ENCODE results near the gene USP10.
A peak's percentile ranks its signal among the peaks of the same experiment; 100 is the strongest.
"Not testable (repeated sequence)": the region's sequence is repeated elsewhere in the genome, so short reads cannot be mapped to it uniquely, and the experiment has no call there.

Gene USP10

GRCh38 chr16:84738255-84739038 lies 38.6 kb downstream of the USP10 start:
- peak; percentile 88 for DNase-seq
- in situ Hi-C loops (cut with HindIII; ENCODE audit: low pct_ligation_motif_present, low pct_unique_long_range_greater_than_20kb, low sequenced_read_pairs), result loop anchor here (25.0 kb wide), 1 partner anchor 226 kb away; the partner anchor contains the start of gene MEAK7

DNA sequence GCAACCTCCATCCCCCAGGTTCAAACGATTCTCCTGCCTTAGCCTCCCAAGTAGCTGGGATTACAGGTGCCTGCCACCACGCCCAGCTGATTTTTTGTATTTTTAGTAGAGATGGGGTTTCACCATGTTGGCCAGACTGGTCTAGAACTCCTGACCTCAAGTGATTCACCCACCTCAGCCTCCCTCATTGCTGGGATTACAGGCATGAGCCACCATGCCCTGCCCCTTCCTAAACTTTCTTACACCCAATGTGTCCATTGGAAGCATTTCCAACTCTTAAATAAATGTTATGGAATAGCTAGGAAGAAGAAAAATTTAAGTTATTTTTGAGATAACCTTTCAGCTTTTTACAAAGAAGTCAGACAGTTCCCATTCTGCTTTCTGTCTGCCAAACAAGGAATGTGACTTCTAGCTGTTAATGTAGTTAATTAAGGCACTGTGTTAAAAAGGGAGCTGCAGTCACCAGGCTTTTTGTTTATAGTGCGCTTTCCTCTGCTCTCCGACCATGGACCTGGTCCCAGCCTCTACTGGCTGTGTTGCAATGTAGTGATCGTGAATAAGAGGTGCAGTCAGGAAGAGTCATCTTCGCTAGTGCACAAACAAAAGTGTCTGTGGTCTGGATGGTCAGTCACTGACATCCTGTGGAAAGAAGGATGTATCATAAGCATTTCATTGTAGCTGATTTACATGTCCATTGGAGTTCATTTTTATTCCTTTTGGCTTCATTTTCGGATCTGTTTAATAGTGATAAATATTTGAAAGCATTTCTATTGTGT lies 39.7 kb downstream of the USP10 start:
- peak; percentile 65 for DNase-seq
- in situ Hi-C loops (cut with HindIII; ENCODE audit: low pct_ligation_motif_present, low pct_unique_long_range_greater_than_20kb, low sequenced_read_pairs), result loop anchor here (25.0 kb wide), 1 partner anchor 227 kb away; the partner anchor contains the start of gene MEAK7

GRCh38 chr16:84740596-84741116 lies 40.9 kb downstream of the USP10 start:
- DNase-seq, result no peak
- in situ Hi-C loops (cut with HindIII; ENCODE audit: low pct_ligation_motif_present, low pct_unique_long_range_greater_than_20kb, low sequenced_read_pairs), result loop anchor here (25.0 kb wide), 1 partner anchor 228 kb away; the partner anchor contains the start of gene MEAK7

DNA sequence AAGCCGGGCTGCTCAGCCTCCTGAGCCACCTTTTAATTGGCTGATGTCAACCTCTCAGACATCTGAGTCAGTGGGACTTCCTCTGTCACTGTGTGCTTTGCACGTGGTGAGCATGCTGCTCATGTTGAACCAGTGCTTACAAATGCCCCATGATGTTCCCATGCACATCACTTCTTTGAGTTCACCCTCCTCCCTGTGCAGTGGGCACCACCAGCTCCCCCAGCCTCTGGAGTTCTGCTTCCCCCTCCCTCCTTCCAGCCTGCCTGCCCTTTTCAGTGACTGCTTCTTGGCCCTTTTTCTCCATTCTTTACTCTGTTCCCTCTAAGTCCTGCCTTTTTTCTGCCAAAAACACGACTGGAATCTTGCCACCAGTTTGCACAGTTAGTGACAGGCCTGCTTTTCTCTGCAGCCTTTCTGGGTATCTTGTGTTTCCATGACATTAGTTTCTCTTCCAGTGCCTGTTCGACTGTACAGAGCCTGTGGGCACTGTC lies 41.6 kb downstream of the USP10 start:
- no peak for DNase-seq
- in situ Hi-C loops (cut with HindIII; ENCODE audit: low pct_ligation_motif_present, low pct_unique_long_range_greater_than_20kb, low sequenced_read_pairs), result loop anchor here (25.0 kb wide), 1 partner anchor 229 kb away; the partner anchor contains the start of gene MEAK7

DNA sequence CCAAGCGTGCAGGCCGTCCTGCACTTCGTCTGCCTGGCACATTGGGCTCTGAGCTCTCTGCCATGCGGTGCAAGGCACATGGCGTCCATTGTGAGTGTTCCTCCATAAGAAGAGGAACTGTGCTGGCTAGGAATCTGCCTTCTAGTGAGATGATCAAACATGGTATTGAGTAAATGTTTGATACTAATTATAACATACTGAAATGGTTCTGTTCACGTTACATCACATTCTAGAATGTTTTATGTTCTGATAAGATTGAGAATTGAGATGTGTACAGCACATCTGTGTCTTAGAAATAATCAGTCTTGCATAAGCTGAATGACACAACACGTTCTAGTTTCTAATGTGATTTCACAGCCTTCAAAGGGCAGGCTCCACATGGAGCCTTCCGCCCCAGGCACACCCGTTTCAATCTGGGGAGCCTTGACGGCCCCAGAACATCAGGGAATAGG lies 42.9 kb downstream of the USP10 start:
- in situ Hi-C loops (cut with HindIII; ENCODE audit: low pct_ligation_motif_present, low pct_unique_long_range_greater_than_20kb, low sequenced_read_pairs), result loop anchor here (25.0 kb wide), 1 partner anchor 230 kb away; the partner anchor contains the start of gene MEAK7
- no peak for DNase-seq

DNA sequence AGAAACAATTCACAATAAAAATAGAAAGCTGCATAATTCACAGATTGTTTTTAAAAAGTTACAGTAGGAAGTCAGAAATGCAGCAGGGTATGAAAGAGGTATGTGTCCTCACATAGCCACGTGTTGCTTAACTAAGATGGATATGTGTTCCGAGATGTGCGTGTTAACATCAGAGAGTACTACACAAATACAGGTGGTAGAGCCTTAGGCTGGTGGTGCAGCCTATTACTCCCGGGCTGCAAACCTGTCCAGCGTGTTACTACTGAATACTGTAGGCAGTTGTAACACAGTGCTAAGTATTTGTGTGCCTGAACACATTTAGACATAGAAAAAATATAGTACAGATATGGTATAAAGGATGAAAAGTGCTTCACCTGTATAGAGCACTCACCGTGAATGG lies 46.4 kb downstream of the USP10 start:
- no peak for DNase-seq
- in situ Hi-C loops (cut with HindIII; ENCODE audit: low pct_ligation_motif_present, low pct_unique_long_range_greater_than_20kb, low sequenced_read_pairs), result loop anchor here (25.0 kb wide), 1 partner anchor 234 kb away; the partner anchor contains the start of gene MEAK7

DNA sequence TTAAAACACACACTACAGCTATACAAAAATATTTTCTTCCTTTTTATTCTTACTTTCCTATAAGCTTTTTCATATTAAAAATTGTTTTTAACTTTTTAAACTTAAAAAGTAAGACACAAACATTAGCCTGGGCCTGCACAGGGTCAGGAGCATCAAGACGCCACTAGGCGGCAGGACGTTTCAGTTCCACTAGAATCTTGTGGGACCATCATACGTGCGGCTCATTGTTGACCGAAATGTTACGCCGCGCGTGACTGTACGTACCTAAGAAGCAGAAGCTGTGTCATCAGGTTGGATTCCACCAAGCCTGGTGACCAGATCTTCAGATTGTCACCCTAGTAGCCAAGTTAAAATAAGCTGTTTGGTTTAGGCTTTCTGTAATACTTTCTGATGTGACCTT lies 47.1 kb downstream of the USP10 start:
- no peak for DNase-seq
- in situ Hi-C loops (cut with HindIII; ENCODE audit: low pct_ligation_motif_present, low pct_unique_long_range_greater_than_20kb, low sequenced_read_pairs), result loop anchor here (25.0 kb wide), 1 partner anchor 235 kb away; the partner anchor contains the start of gene MEAK7

- in situ Hi-C loops (cut with HindIII; ENCODE audit: low pct_ligation_motif_present, low pct_unique_long_range_greater_than_20kb, low sequenced_read_pairs), result loop anchor here (25.0 kb wide), 1 partner anchor 236 kb away; the partner anchor contains the start of gene MEAK7
- not testable (repeated sequence) for DNase-seq
These were observed 48.4 kb downstream of the USP10 start for GRCh38 chr16:84748247-84748646.

- in situ Hi-C loops (cut with HindIII; ENCODE audit: low pct_ligation_motif_present, low pct_unique_long_range_greater_than_20kb, low sequenced_read_pairs), result loop anchor here (25.0 kb wide), 1 partner anchor 237 kb away; the partner anchor contains the start of gene MEAK7
These were observed 49.3 kb downstream of the USP10 start for GRCh38 chr16:84749072-84749471.

DNA sequence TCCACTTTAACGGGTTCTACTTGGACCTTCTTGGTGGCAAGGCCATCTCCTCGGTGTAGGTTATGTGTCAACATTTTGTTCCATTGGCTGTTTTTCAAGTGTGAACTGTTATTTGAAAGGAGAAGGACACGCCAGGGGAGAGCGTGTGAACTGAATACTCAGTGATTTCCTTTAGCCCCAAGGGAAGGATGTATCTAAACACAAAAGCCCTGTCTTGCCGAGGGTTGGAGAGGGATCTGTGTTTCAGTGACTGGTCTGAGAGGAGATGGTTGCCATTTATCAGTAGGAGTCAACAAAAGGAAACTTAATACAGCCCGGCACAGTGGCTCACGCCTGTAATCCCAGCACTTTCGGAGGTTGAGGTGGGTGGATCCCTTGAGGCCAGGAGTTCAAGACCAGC lies 50.0 kb downstream of the USP10 start:
- in situ Hi-C loops (cut with HindIII; ENCODE audit: low pct_ligation_motif_present, low pct_unique_long_range_greater_than_20kb, low sequenced_read_pairs), result loop anchor here (25.0 kb wide), 2 partner anchors 212 to 238 kb away; partner anchors contain the start of gene MEAK7

More at GRCh38 chr16:84749072-84749471, 49.3 kb downstream of the USP10 start:
- DNase-seq, result no peak

DNA sequence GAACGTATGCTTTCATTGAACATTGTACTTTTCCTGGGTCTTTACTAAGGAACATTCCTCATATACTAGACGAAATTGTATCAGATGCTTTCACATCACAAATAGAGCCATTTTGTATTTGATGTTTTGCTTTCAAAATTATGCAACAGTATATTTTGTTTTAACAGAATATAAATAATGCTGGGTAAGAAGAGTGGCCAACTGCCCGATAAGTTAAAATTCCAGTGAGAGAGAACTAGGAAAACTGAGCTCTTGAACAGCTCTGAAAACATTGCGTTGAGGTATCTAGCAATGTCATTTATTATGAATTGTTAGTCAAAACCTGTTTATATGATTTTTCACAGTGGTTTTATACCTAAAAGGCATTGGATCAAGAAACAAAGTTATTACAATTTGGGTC lies 50.8 kb downstream of the USP10 start:
- in situ Hi-C loops (cut with HindIII; ENCODE audit: low pct_ligation_motif_present, low pct_unique_long_range_greater_than_20kb, low sequenced_read_pairs), result loop anchor here (25.0 kb wide), 1 partner anchor 212 kb away; no protein-coding TSS in a partner anchor

More for the DNA sequence above, 50.0 kb downstream of the USP10 start:
- no peak for DNase-seq

GRCh38 chr16:84751241-84751640 lies 51.4 kb downstream of the USP10 start:
- in situ Hi-C loops (cut with HindIII; ENCODE audit: low pct_ligation_motif_present, low pct_unique_long_range_greater_than_20kb, low sequenced_read_pairs), result loop anchor here (25.0 kb wide), 1 partner anchor 211 kb away; no protein-coding TSS in a partner anchor
- no peak for DNase-seq

More for the DNA sequence above, 50.8 kb downstream of the USP10 start:
- DNase-seq, result no peak

DNA sequence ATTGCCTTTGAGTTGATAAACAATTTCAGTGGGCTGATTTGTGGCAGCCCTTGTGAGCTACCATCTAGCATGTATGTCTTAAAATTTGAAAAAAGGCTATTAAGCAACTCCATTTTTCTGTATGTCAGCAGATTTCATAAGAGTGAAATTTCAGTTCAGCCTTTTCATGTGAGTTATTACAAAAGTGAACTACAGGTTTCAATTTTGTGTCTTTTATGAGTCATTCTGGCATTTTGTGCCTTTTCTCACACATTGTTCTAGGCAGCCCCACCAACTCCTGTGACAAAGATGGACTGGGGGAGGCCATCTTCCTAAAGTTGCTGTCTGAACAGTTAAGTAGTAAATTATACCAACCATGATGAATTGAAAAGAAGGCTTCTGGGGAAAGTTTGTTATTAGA lies 52.1 kb downstream of the USP10 start:
- DNase-seq, result no peak
- in situ Hi-C loops (cut with HindIII; ENCODE audit: low pct_ligation_motif_present, low pct_unique_long_range_greater_than_20kb, low sequenced_read_pairs), result loop anchor here (25.0 kb wide), 1 partner anchor 210 kb away; no protein-coding TSS in a partner anchor

- no peak for DNase-seq
- in situ Hi-C loops (cut with HindIII; ENCODE audit: low pct_ligation_motif_present, low pct_unique_long_range_greater_than_20kb, low sequenced_read_pairs), result loop anchor here (25.0 kb wide), 1 partner anchor 210 kb away; no protein-coding TSS in a partner anchor
These were observed 52.8 kb downstream of the USP10 start for GRCh38 chr16:84752600-84752999.

DNA sequence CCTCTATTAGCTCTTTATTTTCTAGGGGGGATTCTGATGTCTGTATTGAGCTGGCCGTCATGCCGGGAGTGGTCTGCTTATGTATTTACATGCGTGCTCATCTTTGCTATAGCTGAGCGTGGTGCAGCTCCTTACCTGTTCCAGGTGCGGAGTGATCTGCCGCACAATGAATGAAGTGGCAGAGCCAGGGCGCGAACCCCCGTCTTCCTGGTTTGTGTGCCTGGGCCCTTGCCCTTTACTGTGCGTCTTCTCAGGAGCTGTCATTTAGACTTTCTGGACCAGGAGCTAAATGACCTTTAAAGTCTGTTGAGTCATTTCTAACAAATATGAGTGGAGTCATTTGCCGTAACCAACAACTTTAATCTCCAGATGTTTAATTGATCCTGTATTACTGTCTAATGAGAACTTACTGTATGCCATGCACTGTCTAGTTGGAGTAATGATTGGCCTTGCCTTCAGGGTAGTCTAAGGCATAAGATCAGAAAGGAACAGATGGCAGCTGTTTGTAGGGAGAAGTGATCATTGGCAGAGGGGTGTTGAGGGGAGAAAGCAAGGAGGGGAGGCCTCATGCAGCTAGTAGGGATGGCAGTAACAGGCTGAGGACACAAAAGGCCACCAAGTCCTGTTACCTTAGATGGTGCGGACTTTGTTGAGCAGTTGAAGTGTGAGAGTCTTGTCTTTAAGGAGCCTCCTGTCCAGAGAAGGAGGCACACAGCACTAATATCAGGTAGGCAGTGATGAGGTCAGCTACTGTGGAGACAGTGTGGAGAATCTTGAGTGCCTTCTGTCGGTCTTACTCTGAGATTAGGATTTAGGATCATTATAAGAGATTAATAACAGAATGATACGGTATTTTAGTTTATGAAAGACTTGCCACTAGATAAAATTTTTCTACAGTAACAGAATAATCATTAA lies 53.9 kb downstream of the USP10 start:
- no peak for DNase-seq
- in situ Hi-C loops (cut with HindIII; ENCODE audit: low pct_ligation_motif_present, low pct_unique_long_range_greater_than_20kb, low sequenced_read_pairs), result loop anchor here (25.0 kb wide), 1 partner anchor 209 kb away; no protein-coding TSS in a partner anchor

DNA sequence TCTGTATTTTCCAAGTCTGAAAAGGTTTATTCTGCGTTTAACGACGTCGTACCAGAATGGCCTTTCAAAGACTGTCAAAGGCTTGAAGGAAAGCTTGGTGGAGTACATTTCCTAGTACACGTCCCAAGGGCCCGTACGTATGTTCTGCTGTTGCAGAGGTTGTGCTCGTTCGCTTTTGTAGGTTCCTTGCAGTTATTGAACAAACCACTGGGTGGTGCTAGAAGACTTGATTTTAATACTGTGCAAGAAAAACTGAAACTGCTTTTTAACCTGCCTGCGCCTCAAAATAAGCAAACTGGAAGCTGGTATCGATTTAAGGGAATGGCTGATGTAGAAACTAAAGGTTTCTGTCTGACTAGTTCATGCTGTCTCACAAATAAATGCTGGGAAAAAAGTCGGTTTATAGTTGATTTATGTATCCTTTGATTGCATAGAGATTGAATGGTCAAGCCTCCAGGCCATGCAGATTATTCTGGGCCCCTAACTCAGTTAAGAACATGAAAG lies 54.6 kb downstream of the USP10 start:
- in situ Hi-C loops (cut with HindIII; ENCODE audit: low pct_ligation_motif_present, low pct_unique_long_range_greater_than_20kb, low sequenced_read_pairs), result loop anchor here (25.0 kb wide), 1 partner anchor 208 kb away; no protein-coding TSS in a partner anchor

More for the DNA sequence above, 54.6 kb downstream of the USP10 start:
- peak; percentile 91 for DNase-seq

Measured in ACHN (cell line).